Choroid plexus epithelial cell (primary cell): ENCODE measurements around the gene SEMA6C.

Experiments
- DNase-seq: peaks from one replicate; pipeline ENCODE4 v3.0.0-alpha.2; 2010; ENCODE audit warnings: low read depth
- H3K4me3 ChIP-seq: 2 replicates; pipeline ENCODE4 v1.5.1; 2011; ENCODE audit warnings: low read depth, mild to moderate bottlenecking, control low read depth, low read length, moderate library complexity
- TF ChIP-seq, protein P1 (sequence below): conservative IDR thresholded peaks from 2 replicates; pipeline ENCODE4 v1.5.1; 2011; ENCODE audit warnings: low read depth, mild to moderate bottlenecking, control low read depth, inconsistent platforms, low read length, moderate library complexity

The SEMA6C gene

DNA sequence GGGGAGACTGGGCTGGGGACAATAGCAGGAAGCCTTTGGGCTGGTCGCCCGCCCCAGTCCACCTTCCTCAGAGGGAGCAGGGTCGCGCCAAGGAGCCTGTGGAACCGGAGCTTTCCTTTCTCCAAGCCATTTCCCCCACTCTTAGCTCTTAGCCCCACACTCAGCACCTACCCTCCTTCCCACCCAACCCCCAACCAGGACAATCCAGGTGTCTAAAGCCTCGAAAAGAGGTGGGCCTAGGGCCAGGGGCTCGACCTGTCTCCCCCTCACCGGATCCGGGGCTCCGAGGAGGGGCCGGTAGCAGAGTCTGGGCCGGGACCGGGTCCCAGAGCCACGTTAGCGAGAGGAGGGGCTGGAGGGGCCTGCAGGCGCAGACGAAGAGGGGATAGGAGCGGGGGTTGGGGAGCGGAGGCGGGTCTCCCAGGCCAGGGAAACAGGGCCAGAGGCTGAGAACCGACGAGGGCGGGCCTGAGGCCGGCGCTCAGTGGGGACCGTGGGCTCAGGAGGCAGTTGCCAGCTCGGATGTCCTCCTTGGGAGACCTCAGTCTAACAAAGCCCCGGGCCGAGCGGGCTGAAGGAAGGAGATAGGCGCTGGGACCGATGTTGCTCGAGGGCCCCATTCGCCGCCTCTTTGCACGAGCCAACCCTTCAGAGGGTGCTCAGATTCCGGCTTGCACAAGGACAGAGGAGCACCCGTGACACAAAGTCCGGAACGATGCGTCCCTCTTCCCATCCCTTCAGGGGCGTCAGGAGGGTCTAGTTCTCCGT, 943 bp downstream of the SEMA6C start:
- TF ChIP-seq, protein P1, sequence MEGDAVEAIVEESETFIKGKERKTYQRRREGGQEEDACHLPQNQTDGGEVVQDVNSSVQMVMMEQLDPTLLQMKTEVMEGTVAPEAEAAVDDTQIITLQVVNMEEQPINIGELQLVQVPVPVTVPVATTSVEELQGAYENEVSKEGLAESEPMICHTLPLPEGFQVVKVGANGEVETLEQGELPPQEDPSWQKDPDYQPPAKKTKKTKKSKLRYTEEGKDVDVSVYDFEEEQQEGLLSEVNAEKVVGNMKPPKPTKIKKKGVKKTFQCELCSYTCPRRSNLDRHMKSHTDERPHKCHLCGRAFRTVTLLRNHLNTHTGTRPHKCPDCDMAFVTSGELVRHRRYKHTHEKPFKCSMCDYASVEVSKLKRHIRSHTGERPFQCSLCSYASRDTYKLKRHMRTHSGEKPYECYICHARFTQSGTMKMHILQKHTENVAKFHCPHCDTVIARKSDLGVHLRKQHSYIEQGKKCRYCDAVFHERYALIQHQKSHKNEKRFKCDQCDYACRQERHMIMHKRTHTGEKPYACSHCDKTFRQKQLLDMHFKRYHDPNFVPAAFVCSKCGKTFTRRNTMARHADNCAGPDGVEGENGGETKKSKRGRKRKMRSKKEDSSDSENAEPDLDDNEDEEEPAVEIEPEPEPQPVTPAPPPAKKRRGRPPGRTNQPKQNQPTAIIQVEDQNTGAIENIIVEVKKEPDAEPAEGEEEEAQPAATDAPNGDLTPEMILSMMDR, result no peak
- DNase-seq, result peak; percentile 29
- peak overlapping the region; percentile 78 for H3K4me3 ChIP-seq

DNA sequence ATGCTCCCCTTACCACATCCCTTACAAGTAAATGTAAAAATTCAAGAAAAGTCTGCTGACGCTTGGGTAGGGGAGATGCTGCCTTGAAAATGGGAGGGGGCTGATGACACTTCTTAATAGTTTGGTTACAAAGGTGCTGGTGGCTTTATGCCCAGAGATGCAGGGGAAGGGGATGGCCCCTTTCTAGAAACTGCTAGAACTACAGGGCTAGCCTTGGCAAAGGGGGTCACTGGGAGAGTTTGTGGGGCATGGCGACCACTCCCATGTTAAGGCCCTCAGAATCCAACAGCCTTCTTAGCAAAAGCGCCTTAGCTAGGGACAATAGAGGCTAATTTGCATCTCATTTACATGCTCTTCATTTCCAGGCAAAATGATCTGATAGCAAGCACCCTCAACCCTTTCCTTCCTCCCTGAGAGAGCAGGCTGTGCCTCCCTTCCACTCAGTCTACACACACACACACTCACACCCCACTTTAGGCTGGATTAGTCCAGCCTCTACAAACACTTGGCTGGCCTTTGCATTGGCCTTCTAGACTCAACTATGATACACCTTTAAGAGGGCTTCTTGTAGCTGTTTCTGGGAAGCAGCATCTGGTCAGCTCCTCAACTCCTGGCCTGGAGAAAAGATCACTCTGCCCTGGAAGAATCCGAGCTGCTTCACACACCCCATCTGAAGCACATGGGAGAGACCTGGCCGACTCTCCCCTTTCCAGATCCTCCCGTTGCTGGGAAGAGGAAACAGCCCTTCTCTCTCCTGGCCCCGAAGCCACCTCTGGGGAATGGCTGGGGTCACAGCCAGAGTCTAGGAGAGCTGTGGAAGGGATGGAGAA, 1.7 kb downstream of the SEMA6C start:
- H3K4me3 ChIP-seq, result peak overlapping the region; percentile 78
- DNase-seq, result peak; percentile 32
- TF ChIP-seq, protein P1, result no peak

DNA sequence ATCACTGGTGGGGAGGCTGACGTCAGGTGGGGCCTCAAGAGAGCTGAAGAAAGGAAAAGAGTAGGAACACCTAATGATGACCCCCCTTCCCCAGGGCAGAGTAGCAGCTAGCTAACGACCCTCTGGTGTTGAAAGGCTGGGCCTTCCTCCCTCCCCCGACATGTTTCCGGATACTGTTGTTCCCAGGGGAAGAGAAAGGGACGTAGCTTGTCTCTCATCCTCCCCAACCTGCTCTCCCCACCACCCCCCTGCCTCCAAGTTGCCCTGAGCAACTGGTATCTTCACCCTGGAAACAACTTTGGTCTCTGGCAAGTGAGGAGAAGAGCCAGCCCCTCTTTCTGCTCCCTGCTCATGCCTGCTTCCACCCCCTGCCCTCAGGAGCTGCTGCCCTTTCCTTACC, 2.4 kb downstream of the SEMA6C start:
- DNase-seq, result no peak
- TF ChIP-seq, protein P1, result no peak
- H3K4me3 ChIP-seq, result no peak overlapping the region

DNA sequence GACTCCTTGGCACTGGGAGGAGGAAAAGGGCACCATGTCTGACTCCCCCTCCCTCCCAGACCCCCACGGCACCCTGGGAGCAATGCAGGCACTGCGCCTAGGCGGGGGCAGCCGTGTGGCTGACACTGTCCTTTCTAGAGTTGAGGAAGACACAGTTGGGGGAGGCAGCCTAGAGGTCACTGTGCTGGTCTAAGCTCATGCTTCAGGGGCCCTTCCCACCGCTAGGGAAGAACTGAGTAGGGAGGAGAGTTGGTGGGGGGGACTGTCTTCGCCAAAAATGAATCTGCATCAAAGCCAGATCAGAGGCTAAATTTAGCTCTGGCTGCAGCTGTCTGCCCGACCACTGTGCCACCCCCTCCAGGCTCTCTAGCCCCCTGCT, 3.4 kb downstream of the SEMA6C start:
- no peak for DNase-seq
- TF ChIP-seq, protein P1, result no peak
- H3K4me3 ChIP-seq, result no peak overlapping the region

DNA sequence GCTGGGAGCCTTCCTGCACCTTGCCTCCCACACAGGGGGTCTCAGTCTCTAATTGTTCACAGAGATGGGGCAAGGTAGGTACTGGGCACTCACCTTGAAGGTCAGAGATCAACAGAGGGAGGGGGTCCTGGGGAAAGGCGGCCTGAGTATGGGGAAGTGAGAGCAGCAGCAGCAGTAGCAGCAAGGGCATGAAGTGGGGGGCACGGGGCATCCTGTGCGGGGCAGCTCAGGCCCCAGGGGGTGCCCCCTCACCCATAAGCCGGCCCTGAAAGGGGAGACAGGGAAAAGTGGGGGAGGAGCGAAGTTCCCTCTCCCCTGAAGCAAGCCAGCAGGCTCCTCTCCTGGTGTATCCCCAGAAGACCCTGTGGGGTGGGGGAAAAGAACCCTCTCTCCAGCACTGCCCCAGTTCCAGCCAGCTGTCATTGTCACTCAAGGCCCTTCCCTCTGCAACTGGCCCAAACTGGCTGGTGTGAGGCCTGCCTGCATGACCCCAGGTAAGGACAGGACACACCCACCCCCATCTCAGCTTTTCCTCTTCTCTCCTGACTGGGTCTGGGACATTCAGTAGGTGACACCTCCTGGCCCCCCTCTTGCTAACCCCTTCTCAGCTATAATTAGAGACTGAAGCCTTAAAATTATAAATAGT, 3.9 kb downstream of the SEMA6C start:
- TF ChIP-seq, protein P1, result no peak
- no peak overlapping the region for H3K4me3 ChIP-seq
- no peak for DNase-seq

DNA sequence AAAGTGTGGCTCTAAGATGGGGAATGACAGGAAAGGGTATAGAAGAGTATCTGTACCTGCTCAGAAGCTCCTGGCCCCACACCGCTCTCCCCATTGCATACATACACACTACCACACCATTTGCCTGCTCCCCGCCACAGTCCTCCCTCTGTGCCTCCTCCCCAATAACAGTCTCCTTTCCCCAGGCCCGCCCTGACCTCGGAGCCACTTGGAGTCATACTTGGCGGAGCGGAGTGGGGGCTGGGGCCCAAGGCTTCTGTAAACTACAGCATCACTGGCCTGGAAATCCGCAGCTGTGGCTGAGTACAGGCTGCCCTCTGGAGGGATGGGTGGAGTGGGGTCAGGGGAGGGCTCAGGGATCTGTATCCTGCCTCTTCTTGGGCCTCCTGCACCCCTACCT, 8.6 kb downstream of the SEMA6C start:
- no peak overlapping the region for H3K4me3 ChIP-seq
- no peak for DNase-seq
- TF ChIP-seq, protein P1, result no peak
